ENCODE measurements around the gene EXOC1L. TPM values are rescaled to one million over a fixed set of nuclear protein-coding genes. Genes with fewer than 3 reads are reported as not detected.
"Not testable (repeated sequence)": the region's sequence is repeated elsewhere in the genome, so short reads cannot be mapped to it uniquely, and the experiment has no call there.

The EXOC1L gene
- total RNA-seq, 1 donor from 2014 or later = not detected

DNA sequence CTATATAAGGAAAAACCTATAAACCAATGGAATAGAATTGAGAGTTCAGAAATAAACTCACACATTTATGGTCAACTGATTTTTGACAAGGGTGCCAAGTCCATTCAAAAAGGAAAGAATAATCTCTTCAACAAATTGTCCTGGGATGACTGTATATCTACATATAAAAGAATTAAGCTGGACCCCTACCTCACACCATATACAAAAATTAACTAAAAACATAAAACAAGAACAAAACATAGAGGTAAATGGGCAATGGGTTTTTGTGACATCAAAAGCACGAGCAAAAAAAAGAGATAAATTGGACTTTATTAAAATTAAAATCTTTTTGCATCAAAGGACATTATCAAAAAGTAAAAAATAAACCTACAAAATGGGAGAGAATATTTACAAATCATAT, 18.3 kb downstream of the EXOC1L start:
- no peak for DNase-seq (ENCODE audit: extremely low read depth, low read depth, low spot score)

GRCh38 chr4:55838356-55838755, 18.8 kb downstream of the EXOC1L start:
- DNase-seq (ENCODE audit: extremely low read depth, low read depth, low spot score) = no peak

- DNase-seq (ENCODE audit: extremely low read depth, low read depth, low spot score) = no peak
Observed at GRCh38 chr4:55838952-55839351, 19.4 kb downstream of the EXOC1L start.

DNA sequence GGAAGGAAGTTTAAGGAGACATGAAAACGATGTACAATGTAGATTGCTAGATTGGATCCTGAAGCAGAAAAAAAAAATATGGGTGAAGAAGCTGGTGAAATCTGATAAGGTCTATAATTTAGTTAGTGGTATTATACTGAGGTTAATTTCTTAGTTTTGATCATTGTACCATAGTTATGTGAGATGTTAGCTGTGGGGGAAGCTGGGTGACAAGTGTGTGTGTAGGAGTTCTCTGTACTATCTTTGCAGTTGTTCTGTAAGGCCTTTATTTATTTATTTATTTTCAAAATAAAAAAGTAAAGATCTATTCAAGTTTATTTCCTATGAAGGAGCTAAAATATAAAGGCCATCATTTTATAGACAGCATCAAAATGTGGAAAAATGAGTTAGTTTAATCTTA, 21.4 kb downstream of the EXOC1L start:
- no peak for DNase-seq (ENCODE audit: extremely low read depth, low read depth, low spot score)

DNA sequence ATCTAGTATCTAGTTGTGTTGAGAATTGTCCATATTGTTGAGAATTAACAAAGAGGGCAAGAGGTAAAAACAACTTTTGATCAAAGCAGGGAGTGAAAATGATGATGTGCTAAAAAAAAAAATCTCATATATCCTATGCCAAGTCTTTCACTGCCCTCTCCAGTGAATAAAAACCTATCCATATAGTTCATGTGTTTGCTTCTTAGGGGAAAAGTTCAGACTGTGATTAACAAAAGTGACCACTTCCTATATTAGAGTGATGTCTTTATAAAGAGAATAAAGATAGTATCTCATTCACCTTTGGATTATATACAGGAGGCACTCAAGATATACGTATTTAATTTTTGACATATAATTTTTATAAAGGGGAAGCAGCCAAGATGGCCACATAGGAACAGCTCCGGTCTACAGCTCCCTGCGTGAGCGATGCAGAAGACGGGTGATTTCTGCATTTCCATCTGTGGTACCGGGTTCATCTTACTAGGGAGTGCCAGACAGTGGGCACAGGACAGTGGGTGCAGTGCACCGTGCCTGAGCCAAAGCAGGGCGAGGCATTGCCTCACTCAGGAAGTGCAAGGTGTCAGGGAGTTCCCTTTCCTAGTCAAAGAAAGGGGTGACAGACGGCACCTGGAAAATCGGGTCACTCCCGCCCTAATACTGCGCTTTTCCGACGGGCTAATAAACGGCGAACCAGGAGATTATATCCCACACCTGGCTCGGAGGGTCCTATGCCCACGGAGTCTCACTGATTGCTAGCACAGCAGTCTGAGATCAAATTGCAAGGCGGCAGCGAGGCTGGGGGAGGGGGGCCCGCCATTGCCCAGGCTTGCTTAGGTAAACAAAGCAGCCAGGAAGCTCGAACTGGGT, 22.0 kb downstream of the EXOC1L start:
- not testable (repeated sequence) for DNase-seq (ENCODE audit: extremely low read depth, low read depth, low spot score)

DNA sequence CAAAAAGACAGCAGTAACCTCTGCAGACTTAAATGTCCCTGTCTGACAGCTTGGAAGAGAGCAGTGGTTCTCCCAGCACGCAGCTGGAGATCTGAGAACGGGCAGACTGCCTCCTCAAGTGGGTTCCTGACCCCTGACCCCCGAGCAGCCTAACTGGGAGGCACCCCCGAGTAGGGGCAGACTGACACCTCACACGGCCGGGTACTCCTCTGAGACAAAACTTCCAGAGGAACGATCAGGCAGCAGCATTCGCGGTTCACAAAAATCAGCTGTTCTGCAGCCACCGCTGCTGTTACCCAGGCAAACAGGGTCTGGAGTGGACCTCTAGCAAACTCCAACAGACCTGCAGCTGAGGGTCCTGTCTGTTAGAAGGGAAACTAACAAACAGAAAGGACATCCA, 22.7 kb downstream of the EXOC1L start:
- DNase-seq (ENCODE audit: extremely low read depth, low read depth, low spot score) = not testable (repeated sequence)

- DNase-seq (ENCODE audit: extremely low read depth, low read depth, low spot score) = no peak
Observed at GRCh38 chr4:55849724-55850123, 30.1 kb downstream of the EXOC1L start.

GRCh38 chr4:55851885-55852284, 32.3 kb downstream of the EXOC1L start:
- no peak for DNase-seq (ENCODE audit: extremely low read depth, low read depth, low spot score)

DNA sequence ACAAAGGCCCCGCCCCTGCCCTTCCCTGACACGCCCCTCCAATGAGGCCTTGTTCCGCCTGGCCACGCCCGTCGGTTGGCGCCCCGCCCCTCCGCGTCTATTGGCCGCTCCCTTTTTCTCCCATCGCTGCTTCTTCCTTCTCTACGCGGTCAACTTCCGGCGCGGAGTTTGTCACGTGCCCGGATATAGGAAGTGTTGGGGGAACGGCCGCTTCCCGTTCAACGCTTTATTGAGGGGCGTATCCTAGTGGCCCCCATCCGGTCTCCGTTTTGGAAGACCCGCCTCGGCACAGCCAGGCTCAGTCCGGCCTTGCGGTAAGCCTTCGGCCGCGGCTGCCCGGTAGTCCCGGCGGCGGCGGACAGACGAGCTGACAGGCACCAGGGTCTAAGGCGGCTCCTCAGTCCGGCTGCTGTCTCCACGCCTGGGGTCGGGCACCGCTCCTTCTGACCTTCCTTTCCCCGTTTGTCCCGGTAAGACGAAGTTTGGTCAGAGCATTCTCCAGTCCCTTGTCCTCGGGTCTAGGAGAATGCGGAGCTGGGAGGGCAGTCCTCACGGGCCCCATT, 34.0 kb downstream of the EXOC1L start, which contains the start of gene EXOC1:
Gene EXOC1 (plus strand): TSS at position 165 of the 563 bp plus-strand sequence. CDS start 4,676 bp downstream, outside the sequence.
- peak; percentile 58 for DNase-seq (ENCODE audit: extremely low read depth, low read depth, low spot score)

DNA sequence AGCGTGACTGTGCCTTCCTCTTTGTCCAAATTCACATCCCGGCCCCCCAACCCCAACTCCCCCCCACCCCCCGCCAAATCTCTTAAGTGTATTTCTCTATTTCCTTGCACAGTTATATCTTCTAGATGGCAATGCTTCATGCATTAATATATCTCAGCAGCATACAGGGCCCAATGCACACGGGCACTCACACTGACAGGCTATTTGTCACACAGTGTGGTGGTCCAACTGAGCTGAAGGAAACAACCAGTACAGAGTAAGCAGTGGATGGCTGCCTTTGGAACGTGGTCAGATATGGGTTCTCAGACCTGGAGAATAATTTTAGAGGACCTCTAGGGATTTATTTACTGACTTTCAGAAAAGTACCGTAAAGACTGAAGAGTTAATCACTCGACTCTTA, 34.5 kb downstream of the EXOC1L start:
- DNase-seq (ENCODE audit: extremely low read depth, low read depth, low spot score) = no peak

GRCh38 chr4:55857586-55857985, 38.0 kb downstream of the EXOC1L start:
- no peak for DNase-seq (ENCODE audit: extremely low read depth, low read depth, low spot score)

DNA sequence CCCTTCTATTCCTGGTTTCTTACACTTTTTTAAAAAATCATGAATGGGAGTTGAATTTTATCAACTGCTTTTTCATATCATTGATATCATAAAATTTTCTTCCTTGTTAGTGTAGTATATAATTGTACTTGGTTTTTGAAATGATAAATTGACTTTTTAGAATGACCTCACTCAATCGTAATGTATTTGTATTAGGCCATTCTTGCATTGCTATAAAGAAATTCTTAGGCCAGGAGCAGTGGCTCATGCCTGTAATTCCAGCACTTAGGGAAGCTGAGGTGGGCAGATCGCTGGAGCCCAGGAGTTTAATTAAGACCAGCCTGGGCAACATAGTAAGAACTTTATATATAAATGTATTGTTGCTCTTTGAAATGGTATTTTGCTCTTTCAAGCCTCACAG, 40.1 kb downstream of the EXOC1L start:
- DNase-seq (ENCODE audit: extremely low read depth, low read depth, low spot score) = no peak

- DNase-seq (ENCODE audit: extremely low read depth, low read depth, low spot score) = no peak
Observed at GRCh38 chr4:55864577-55865223, 45.1 kb downstream of the EXOC1L start.

GRCh38 chr4:55865228-55865806, 45.7 kb downstream of the EXOC1L start:
- DNase-seq (ENCODE audit: extremely low read depth, low read depth, low spot score) = no peak

DNA sequence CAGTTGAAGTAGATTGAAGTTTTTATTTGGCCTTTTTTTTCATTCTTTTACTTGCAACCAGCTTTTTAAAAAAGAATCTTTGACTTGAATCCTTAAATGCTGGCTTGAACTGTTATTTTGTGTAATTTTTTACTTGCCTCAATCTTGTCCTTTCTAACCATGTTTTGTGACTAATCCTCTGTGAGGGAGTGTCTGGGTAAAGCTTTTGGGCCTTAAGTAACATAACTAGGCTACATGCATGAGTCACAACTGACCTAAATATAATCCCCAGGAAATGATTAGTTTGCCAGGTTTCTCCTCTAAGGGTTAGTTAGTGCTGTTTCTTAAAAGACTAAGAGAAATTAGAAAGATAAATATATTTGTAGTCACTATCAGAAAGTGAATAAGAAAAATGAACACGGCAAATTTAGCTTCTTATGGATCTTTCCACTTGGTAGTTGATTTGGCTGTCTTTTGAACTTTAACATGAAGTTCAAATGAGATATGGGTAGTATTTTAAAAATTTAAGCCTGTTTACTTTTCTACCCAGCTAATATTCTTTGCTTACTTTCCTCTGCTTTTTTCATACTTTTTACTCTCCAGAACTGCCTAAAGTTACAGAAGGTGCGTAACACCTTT, 46.8 kb downstream of the EXOC1L start:
- peak; percentile 89 for DNase-seq (ENCODE audit: extremely low read depth, low read depth, low spot score)

- no peak for DNase-seq (ENCODE audit: extremely low read depth, low read depth, low spot score)
Observed at GRCh38 chr4:55866973-55867574, 47.5 kb downstream of the EXOC1L start.

GRCh38 chr4:55868581-55869090, 49.0 kb downstream of the EXOC1L start:
- no peak for DNase-seq (ENCODE audit: extremely low read depth, low read depth, low spot score)

DNA sequence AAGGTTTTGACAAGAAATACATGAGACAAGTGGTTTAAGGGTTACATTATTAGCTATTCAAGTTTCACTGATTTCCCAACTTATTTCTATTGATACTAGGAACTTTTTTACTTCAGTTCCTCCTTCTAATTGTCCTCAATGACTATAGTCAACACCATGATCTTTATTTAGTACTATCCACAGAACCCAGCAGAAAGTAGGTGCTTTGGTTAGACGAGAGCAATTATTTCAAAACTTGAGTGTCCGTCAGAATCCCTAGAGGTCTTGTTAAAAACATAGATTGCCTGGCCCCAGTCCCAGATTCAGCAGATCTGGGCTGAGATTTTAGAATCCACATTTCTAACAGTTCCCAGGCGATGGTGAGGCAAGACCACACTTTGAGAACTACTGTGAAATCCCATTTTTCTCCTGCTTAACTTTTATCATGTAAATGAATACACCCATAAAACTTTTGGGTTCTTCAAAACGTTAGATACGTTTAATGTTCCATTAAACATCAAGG, 51.8 kb downstream of the EXOC1L start:
- DNase-seq (ENCODE audit: extremely low read depth, low read depth, low spot score) = no peak

DNA sequence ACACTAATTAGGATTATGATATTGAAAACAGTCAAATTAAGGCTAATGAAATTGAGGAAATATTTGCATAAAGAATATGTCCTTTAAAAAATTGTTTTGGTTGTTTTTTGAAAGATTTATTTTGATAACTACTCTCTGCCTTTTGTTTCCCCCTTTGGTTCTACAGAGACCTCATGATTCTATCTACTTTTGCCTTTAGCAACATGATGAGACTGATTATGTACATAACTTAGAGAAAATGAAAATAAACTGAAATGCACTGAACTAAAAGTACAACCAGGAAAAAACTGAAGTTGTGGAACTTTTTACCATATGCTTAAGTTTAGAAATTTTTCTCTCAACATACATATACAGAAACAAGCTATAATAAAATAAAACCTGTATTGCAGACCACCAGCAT, 55.2 kb downstream of the EXOC1L start:
- DNase-seq (ENCODE audit: extremely low read depth, low read depth, low spot score) = no peak

GRCh38 chr4:55876387-55876786, 56.8 kb downstream of the EXOC1L start:
- no peak for DNase-seq (ENCODE audit: extremely low read depth, low read depth, low spot score)
